GM21786 (cell line): ENCODE results near the gene FUT4.

Experiments
- ATAC-seq: cut with Tn5 transposase; IDR thresholded peaks from one replicate; pipeline ENCODE4 v1.9.1; 2021; ENCODE audit not compliant: unreplicated experiment

Gene FUT4

DNA sequence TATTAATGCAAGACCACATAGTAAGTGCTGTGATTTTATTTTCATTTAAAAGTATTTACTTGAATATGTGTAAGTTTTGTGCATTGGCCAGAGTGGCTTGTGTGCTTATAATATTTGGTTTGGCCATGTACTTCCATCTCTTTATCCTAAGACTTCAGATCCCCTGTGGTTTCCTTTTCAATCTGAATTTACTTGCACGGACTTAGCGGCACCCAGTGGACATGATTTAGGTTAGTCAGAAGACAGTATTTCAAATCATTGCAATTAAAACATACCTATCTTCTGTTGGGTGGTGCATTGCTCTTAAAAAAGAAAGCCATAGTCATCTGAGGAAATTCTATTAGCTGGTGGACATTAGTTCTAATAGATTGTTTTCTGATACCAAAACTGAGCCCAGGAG lies 54.2 kb downstream of the FUT4 start:
- ATAC-seq, result no peak
